ENCODE results near the gene TRPM5.

The TRPM5 gene

GRCh38 chr11:2451916-2452315 is 7.6 kb upstream of the TRPM5 start:
- no peak for DNase-seq

- DNase-seq: no peak
Measured at GRCh38 chr11:2451336-2451735, 7.0 kb upstream of the TRPM5 start.

GRCh38 chr11:2450321-2451041 is 6.2 kb upstream of the TRPM5 start:
- no peak for DNase-seq

GRCh38 chr11:2449548-2450320 is 5.4 kb upstream of the TRPM5 start:
- DNase-seq: no peak

GRCh38 chr11:2448661-2449547 is 4.6 kb upstream of the TRPM5 start:
- DNase-seq: no peak

- DNase-seq: no peak
Measured at GRCh38 chr11:2447951-2448650, 3.8 kb upstream of the TRPM5 start.

GRCh38 chr11:2447253-2447950 is 3.1 kb upstream of the TRPM5 start:
- no peak for DNase-seq

- no peak for DNase-seq
Measured at GRCh38 chr11:2446590-2447252, 2.4 kb upstream of the TRPM5 start.

- DNase-seq: peak; percentile 15
Measured at GRCh38 chr11:2445746-2446551, 1.6 kb upstream of the TRPM5 start.

- DNase-seq: peak; percentile 74
Measured at GRCh38 chr11:2444821-2445745, 769 bp upstream of the TRPM5 start, which contains the start of gene KCNQ1. KCNQ1 (plus strand) TSS chr11:2445008; CDS start chr11:2445099, 91 bp downstream.

GRCh38 chr11:2443406-2443805 is 908 bp downstream of the TRPM5 start:
- DNase-seq: no peak

- DNase-seq: no peak
Measured at GRCh38 chr11:2442589-2442988, 1.7 kb downstream of the TRPM5 start.

GRCh38 chr11:2441171-2441570 is 3.1 kb downstream of the TRPM5 start:
- no peak for DNase-seq

- DNase-seq: no peak
Measured at GRCh38 chr11:2440646-2441045, 3.7 kb downstream of the TRPM5 start.

- DNase-seq: no peak
Measured at GRCh38 chr11:2439820-2440219, 4.5 kb downstream of the TRPM5 start.

- no peak for DNase-seq
Measured at GRCh38 chr11:2437516-2437915, 6.8 kb downstream of the TRPM5 start.

GRCh38 chr11:2436521-2437031 is 7.7 kb downstream of the TRPM5 start:
- no peak for DNase-seq

- DNase-seq: no peak
Measured at GRCh38 chr11:2436013-2436520, 8.2 kb downstream of the TRPM5 start.

Data from NCI-H345 (cell line).